Measurements from ENCODE around the gene ARSB.
A peak's percentile ranks its signal among the peaks of the same experiment; 100 is the strongest.
"Not testable (repeated sequence)": the region's sequence is repeated elsewhere in the genome, so short reads cannot be mapped to it uniquely, and the experiment has no call there.

The ARSB gene

DNA sequence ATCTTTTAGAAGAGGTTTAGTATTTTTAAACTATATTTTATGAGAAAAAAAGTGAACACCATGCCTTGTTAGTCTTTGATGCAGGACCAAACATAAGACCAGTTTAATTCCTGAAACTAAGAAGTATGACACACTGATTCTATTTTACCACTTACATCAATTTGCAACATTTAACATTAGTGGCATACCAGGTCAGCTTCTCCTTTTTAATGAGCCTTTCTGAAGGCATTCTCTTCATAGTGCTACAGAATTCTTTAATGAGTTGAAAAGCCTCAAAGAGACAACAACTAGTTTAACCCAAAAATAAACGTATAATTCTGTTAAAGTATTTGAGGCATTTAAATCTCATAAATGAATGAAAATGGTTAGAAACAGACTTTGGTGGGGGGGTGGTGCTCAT is 28.2 kb downstream of the ARSB start:
- no peak for FAIRE-seq
- no peak for DNase-seq (ENCODE audit: low spot score)

DNA sequence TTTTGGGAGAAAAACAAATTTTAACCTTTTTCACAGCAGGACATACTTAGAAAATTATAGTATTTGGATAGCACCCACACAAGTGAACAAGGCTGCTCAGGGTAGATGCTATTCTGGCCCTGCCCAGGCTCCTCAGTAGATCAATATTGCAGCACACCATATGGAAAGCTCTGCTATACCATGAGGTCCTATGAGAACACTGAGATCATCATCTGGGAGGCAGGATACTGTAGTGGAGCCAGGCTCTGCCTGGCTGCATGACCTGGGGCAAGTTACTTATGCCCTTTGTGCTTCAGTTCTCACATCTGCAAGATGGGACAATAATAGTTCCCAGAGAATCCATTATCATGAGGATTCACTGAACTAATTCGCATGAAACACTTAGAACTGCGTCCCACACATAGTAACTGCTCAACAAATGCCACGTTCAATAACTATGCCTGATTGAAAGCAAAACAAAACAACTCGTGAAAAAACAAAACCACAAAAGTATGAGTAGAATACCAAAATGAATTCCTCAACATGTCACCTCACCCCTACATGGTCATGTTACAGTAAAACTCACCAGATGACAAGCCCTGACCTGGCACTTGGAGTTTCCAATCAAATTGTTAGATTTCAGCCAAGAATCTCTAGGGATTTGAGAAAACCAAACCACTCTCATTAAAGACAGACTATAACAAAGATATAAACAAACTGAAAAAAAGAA is 31.9 kb downstream of the ARSB start:
- DNase-seq (ENCODE audit: low spot score) (no peak), FAIRE-seq (no peak)

DNA sequence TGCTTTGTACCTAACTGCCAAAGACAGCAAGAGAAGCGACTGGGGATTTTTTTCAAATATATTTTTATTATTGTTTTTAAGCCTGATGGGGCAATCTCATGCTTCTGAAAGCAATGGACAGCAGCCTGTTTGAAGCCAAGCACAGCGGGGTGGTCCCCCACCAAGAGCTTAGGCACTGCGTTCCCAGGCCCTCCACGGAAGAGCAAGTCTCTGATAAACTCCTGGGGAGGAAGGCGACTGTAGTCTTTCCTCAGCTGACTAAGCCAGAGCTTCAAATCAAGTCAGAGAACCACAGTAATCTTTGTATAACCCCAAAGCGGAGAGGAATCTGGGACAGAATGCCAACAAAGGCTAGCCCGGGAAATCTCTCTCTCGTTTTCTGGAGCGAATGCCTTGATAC is 54.4 kb downstream of the ARSB start:
- DNase-seq (ENCODE audit: low spot score) (no peak), FAIRE-seq (no peak)

DNA sequence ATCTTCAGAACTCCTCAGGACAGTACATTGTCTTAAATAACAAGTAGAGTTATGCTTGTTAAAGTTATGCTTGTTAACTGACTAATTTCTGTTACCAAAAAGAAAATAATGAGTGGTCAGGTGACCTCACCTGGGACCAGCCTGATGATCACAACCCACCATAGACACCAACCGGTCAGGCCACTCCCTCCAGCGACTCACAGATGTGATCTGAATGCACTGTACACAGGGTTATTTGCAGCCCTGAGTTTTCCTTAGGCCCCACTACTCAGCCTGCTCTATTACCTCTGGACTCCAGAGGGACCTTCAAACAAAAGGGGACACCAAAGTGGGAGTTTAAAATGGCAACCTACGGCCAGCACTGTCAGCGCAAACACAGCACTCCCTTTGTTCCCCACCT is 55.3 kb downstream of the ARSB start:
- no peak for DNase-seq (ENCODE audit: low spot score)
- FAIRE-seq = no peak

DNA sequence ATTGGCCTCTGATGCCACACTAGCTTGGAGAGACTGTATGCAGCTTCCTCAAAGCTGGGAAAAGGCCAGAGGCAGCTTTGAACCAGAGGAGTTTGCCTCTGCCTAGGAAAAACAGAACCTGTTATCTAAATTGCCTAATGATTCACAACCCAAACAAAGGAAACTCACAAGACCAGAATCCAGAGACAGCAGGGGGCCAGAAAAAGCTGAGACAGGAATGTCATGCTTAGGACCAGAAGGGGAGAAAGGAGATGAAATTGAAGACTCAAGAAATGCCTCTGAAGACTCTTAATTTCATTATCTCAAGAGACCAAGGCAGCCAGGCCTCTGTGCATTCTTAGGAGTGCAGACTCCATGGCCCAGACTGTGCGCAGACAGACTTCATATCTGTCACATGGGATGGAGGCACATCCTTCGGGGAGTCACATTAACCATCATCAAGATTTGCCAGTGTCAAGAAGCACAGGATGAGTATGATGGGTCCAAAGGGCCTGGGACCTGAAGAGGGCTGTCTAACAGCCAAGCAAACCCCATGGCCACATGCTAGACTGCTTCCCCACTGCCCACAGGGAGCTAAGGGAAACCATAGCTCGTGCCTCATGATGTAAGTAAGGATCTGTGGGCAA is 57.3 kb downstream of the ARSB start:
- DNase-seq (ENCODE audit: low spot score) = no peak
- no peak for FAIRE-seq

DNA sequence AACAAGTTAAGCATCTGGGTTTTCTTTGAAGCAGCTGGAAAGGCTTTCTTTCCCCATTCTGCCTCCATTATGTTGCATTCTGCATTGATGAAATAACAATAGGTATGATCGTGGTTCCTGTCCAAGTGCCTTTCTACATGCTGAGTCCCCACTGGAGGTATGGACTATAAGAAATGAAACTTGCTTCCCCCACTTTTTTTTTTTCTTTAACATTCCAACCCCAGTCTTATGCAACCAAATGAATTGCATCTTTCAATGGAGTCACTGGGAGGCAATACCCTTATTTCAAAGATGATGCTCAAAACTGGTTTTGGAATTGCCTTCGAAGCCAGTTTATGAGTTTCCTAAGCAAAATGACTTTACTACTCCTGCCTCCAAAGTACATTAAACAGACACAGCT is 58.9 kb downstream of the ARSB start:
- FAIRE-seq (no peak), DNase-seq (ENCODE audit: low spot score) (no peak)

DNA sequence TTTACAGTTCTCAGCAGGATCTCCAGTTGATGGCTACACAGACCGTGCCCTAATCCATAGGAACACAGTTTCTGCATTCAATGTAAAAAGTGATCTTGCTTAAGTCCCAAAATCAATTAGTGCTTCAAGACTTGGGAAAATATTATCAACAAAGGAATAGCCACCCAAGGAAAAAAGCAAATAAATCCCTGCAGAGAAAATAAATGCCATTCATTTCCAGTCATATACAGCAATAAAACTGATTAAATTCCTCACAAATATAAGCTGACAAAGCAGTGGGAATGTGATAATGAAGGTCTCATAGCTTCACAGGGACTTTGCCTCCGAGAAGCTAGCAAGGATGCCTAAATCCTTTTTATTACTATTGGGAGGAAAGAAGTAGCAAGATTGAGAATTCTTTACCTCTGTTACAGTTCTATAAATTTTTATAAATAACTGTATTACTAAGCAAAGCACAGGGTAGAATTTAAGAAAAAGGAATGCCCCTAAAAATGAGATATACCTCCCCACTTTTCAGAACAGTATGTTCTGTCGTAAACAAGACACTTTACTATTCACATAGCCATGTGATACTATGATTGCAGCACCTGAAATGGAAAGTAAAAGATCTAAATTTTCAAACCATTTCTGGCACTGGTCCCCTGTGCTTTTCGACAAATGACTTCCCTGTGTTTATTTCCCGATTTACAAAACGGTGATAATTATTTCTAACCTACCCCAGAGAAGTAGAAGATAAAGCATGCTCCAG is 59.8 kb downstream of the ARSB start:
- DNase-seq (ENCODE audit: low spot score) (no peak), FAIRE-seq (no peak)

DNA sequence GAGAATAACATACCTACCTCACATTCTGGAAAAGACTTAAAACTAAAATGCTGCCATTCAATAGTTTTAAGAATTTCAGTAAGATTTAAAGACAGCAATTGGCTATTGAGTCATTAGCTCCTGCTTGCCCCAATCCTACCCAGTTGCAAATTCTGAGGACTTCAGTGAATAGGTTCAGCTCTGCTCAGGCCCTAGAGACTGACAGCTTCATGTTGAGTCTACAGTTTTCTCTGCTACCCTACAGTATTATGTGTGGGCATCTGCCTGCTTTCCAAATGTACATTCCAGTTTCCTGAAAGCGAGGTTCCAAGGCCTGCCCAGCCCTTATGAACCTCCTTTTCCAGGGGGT is 61.5 kb downstream of the ARSB start:
- FAIRE-seq = no peak
- no peak for DNase-seq (ENCODE audit: low spot score)

DNA sequence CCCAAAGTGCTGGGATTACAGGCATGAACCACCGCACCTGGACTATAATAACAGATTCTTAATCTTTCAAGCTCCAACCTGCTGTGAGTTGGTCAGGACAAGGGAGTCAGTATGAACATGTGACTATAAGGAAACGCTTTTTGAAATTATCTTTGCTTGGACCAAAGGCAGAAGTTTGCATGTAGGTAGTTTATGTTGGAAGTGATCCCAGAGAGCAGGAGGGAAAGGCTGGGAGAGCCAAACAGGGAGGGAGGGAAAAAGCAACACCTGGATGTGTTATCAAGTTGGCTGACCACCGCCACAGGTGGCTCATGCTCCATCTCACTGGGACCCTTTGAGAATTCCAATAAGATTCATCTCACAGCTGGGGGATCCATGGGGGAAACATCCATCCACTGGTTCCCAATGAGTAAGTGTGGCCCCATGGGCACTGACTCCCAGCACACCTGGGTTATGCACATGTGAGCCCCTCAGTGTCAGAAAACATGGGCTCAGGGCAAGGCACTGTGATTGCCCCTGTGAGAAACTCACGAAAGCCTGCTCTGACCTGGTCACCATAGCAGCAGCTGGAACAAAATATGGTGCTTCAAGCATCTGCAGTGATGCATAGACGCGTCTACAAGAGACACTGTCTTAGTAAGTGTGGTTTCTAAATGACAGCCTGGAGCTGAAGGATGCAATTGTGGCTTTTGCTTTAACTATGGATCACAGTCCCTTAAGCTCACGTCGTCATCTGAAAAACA is 62.1 kb downstream of the ARSB start:
- no peak for FAIRE-seq
- DNase-seq (ENCODE audit: low spot score) = no peak

DNA sequence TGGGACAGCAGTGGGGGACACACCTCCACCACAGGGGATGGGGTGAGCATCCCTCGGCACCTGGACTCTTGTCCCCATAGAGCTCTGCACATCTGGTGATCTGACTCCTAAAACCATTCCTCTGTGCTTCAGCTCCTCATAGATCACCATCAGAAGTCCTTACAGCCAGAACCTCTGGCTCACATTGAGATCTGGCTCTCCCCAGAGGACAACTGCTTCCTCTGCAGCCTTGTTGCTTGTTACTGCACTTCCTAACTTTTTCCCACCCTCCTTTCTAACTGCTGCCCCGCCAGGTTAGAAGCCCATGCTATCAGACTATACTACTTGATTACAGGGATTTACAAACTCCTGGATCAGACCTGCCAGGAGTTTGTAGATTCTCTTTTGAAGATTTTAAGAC is 64.5 kb downstream of the ARSB start:
- DNase-seq (ENCODE audit: low spot score) (no peak), FAIRE-seq (no peak)

DNA sequence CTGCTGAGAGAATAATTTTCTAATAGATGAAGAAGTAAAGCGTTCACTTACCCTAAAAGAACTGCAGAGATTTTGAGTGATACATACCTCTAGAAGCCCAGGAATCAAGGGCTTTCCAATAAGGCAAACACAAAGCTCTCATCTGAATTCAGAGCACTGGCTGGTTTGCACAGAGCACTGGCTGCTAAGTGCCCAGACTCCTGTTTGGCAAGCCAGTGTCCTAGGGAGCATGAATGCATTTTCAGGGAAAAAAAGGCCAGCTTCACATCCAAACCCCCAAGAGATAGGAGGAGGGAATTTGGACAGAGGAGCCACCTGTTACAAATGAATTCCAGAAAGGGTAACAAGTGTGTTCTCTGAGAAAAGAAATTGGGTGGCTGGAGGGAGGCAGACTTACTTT is 65.3 kb downstream of the ARSB start:
- no peak for FAIRE-seq
- no peak for DNase-seq (ENCODE audit: low spot score)

DNA sequence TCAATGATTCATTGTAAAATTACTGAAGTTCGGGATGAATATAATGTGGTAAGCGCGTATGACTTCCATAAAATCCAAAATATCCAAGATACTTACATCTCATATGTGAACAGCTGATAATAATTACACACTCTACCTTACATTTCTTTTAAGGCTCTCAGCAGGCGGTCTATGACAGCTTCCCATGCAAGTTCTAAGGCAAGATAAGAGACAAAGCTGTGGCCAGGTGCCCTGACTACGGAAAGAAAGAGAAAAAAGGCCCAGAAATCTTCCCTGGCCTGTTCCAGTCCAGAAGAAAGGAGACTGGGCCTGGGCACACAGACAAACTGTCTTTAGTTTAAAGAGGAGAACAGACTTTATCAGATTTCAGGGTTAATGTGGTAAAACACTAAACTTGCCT is 69.1 kb downstream of the ARSB start:
- DNase-seq (ENCODE audit: low spot score) (no peak), FAIRE-seq (no peak)

DNA sequence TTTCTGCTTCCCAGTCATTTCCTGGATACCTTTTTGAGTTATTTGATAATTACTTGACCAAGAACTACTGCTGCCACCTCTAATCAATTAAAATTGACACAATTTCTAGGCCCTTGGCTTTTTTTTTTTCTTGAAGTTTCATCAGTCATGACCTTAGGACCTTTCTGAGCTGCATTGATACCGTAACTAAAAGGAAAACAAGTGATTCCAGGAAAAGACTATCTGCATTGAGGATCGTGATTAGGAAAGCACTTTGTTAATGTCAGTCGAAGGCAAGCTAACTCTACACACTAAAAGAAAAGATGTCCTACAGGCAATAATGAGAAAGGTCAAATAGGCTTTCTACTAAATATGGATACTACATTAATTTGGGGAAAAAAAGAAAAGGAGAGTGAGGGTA is 69.9 kb downstream of the ARSB start:
- FAIRE-seq (no peak), DNase-seq (ENCODE audit: low spot score) (no peak)

DNA sequence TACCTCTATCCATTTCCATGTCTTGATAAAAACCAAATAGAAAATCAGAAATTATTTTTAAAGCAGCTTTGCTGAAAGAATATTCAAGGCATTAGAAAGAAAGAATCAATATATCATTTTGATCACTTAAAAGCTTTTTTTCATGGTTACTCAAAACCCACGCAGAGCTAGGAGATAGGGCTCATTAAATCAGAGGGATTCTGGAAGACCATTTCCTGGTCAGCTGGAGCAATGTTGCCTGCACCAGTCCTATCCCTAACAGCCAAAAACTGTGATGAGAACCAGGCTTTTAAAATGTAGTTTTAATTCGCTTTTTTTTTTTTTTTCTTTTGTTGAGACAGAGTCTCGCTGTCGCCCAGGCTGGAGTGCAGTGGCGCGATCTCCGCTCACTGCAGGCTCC is 72.3 kb downstream of the ARSB start:
- no peak for DNase-seq (ENCODE audit: low spot score)
- FAIRE-seq = no peak

DNA sequence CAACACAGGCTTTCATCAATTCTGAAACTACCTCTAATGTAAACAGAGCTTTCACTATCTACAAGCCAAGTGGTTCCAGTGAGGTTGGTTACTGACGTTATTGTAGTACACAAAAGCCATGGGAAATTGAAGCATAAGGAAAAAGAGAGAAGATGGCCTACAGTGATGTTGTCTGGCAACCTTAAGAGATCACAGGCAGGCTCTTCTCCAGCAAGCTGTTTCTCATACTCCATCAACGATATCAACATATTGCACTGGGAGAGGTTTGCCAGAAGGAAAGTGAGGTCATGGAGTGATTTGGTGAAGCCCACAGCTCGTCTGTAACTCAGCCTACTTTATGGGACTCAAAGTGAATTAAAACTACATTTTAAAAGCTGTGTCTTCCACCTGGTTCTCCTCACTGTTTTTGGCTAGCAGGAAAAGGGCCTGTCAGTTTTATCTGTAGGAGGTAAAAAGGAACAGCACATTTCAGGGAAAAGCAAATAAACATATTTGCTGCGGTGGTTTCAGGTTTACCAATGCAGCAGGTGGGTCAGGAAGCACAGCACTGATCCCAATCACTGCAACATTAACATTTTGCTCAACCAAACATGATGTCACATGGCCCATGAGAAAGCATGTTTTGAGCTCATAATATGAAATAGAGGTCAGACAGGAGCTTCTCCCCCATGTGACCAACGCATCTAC is 72.9 kb downstream of the ARSB start:
- FAIRE-seq (no peak), DNase-seq (ENCODE audit: low spot score) (no peak)

DNA sequence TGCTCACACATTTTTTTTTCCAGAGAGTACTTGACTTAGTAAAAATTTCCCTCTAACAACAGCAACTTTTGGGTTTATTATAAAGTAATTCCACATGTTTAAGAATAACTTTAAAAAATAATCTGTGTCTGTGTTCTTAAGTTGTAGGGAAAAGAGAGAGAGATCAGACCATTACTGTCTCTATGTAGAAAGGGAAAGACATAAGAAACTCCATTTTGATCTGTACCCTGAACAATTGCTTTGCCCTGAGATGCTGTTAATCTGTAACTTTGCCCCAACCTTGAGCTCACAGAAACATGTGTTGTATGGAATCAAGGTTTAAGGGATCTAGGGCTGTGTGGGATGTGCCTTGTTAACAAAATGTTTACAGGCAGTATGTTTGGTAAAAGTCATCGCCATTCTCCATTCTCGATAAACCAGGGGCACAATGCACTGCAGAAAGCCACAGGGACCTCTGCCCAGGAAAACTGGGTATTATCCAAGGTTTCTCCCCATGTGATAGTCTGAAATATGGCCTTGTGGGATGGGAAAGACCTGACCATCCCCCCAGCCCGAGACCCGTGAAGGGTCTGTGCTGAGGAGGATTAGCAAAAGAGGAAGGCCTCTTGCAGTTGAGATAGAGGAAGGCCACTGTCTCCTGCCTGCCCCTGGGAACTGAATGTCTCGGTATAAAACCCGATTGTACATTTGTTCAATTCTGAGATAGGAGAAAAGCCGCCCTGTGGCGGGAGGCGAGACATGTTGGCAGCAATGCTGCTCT is 75.7 kb downstream of the ARSB start:
- FAIRE-seq; DNase-seq (ENCODE audit: low spot score): not testable (repeated sequence)

DNA sequence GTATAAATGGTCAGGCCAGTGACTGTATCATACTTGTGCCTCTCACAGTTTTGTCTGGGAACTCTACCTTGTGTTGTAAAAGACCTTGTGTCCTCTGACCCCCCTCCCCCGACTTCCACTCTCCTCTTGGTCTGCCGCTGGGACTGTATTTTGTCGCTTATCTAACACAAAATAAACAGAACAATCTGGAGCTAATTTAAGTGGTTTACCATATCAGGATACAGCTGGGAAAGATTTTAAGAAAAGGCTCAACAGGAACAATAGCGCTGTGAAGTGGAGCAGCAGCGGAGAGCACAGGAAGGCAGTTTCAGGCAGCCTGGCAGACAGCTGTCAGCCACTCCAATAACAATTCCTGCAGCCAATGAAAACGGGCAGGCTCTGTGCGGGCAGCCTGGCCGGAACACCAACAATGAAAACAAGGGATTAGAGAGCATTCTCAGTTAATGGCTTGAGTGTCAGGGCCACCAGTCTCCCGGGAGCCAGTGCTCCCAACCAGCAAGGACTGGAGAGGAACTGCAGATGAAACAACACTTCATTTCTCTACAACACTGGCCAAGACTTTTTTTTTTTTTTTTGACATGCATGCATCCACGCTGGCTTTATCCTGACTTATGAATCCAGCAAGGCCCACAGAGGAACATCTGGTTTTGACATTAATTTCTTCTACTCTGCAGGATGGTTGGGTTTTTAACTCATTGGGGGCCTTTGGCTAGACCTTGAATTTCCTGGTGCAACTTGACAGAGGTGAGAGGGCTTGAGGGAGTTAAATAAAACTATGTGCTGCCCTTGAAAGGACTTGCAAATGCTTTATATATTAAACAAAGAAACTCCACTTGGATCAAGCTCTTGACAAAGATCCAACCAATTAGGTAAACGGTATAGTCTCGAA is 76.7 kb downstream of the ARSB start:
- no peak for DNase-seq (ENCODE audit: low spot score)
- no peak for FAIRE-seq

DNA sequence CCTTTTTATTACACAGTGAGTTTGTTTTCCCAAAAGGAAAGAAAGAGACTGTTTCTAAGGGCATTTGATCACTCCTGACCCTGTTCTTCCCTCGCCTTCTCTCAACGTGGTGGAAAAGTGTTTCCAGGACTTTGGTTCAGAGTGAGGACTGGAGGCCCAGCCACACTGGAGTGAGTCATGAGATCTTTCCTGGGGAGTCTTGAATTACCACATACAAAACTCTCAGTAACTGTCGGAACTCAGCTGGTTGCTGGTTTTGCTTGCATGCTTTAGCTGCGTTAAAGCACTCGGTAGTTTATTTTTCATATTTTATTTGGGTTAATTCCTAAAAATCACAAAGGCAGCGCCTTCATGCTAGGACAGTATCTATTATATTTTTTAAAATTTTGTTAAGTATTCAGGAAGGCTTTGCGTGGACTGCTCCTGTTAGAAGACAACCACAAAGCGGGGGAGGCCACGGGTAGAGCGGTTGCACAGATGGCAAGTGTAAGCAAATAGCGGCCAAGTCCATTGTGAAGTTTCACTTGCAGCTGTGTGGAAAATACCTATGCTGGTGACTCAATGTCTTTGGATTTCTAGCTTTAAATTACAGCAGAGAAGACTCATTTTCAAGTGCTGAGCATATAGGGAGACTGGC is 77.7 kb downstream of the ARSB start:
- DNase-seq (ENCODE audit: low spot score) = peak; percentile 67
- no peak for FAIRE-seq

Data from urothelium cell line (cell line).